HG03280 (cell line): ENCODE data around the gene NUMB.
A peak's percentile ranks its signal among the peaks of the same experiment; 100 is the strongest.

Source experiments
- ATAC-seq: cut with Tn5 transposase; IDR thresholded peaks from one replicate; pipeline ENCODE4 v1.9.1; 2021; ENCODE audit warnings: mild to moderate bottlenecking, moderate library complexity; ENCODE audit not compliant: unreplicated experiment

NUMB gene

GRCh38 chr14:73295198-73295796, 163.0 kb downstream of the NUMB start:
- no peak for ATAC-seq

- ATAC-seq: no peak
These were observed 164.3 kb downstream of the NUMB start for GRCh38 chr14:73293782-73294781.

GRCh38 chr14:73290279-73290678, 168.1 kb downstream of the NUMB start:
- peak; percentile 74 for ATAC-seq

- no peak for ATAC-seq
These were observed 168.6 kb downstream of the NUMB start for GRCh38 chr14:73289729-73290128.

DNA sequence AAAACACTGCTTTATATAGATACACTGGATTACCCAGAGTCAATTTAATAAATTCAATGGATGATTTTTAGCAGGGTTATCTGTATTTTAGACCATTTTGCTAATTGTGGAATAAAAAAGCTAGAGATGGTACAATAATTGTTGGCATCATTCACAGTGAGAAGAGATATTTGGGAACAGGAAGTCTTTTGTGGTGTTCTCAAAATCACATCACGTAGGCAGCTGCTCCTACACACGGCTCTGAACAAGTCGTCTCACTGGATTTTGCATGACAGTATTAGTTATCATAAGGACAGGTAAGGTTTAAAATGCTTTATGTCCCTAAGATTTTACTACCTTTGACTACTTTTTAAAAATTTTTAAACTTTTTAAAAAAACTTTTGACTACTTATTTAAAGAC, 169.0 kb downstream of the NUMB start:
- ATAC-seq: no peak

GRCh38 chr14:73287071-73287470, 171.3 kb downstream of the NUMB start:
- ATAC-seq: no peak

GRCh38 chr14:73286598-73286997, 171.7 kb downstream of the NUMB start:
- ATAC-seq: no peak

DNA sequence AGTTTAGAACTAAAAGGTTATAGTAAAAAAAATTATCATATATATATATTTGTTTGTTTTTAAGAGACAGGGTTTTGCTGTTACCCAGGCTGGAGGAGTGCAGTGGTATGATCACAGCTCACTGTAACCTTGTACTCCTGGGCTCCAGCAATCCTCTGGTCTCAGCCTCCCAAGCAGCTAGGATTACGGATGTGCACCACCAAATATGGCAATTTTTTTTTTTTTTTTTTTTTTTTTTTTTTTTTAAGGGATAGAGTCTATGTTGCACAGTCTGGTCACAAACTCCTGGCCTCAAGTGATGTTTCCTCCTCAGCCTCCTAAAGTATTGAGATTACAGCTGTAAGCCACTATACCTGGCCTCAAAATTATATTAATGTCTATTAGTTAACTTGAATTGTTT, 172.4 kb downstream of the NUMB start:
- ATAC-seq: no peak

- no peak for ATAC-seq
These were observed 174.6 kb downstream of the NUMB start for GRCh38 chr14:73283608-73284379.

GRCh38 chr14:73280903-73281302, 177.4 kb downstream of the NUMB start:
- ATAC-seq: no peak

- ATAC-seq: no peak
These were observed 181.0 kb downstream of the NUMB start for GRCh38 chr14:73277376-73277775.

DNA sequence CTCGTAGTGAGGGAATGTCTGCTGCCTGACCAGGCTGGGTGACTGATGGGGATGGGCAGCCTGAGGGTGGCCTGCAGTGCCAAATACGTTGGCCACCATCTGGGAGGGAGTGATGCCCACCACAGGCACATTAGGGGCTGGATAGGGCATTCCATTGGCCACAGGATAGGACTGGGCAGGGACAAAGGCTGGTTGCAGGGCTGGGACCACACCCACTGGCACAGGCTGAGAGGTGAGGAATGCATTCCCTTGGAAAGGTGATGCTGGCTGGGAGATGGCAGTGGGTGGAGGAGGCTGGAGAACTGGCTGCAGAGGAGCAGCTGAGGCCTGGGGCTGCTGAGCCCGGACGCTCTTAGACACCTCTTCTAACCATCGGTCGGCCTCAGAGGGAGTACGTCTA, 181.5 kb downstream of the NUMB start:
- no peak for ATAC-seq

GRCh38 chr14:73273799-73274198, 184.5 kb downstream of the NUMB start:
- ATAC-seq: no peak

DNA sequence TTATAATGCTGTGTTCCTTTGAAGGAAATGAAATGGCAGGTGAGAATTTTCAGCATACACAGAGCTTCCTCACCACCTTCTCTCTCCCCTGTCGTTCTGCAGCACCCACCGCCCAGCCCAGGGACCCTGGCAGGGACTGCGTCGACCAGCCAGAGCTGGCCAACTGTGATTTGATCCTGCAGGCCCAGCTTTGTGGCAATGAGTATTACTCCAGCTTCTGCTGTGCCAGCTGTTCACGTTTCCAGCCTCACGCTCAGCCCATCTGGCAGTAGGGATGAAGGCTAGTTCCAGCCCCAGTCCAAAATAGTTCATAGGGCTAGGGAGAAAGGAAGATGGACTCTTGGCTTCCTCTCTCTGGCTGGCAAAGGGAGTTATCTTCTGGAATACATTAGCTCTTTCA, 186.0 kb downstream of the NUMB start:
- no peak for ATAC-seq

DNA sequence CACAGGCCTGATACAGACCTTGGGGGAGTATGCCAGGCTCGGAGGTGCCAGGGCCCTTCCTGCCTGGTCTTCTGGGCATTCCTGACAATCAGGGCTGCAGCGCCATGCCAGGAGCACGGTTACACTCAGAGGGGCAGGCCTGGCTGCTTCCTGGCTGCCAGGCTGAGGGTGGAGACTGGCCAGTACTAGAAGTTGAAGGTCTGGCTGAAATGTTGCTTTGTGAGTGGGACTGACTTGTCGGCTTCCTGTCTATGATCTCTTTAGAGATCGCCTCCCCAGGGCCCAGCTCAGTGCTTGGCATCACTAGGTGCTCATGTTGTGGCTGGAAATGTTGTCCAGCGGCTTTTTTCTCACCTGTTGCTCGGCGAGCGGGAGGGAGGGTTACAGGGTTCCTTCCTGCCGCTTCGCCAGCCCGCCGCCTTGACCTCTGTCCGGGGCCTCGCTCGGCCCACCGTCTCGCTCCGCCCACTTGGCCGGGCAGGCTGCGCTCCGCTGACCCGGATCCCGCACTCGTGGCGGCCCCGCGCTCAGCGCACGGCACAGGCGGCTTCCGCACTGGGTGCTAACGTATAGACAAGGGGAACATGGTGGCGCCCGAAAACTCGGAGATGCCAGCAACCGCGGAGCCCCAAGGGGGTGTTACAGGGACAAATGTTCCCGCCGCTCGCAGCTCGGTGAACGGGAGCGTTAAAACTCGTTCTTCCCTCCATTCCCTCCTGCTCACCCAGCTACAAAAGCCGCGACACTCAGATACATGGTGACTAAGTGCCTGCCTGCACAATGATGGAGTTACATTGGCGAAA, 188.4 kb downstream of the NUMB start:
- peak; percentile 57 for ATAC-seq

- ATAC-seq: no peak
These were observed 190.9 kb downstream of the NUMB start for GRCh38 chr14:73267474-73267873.

- no peak for ATAC-seq
These were observed 192.0 kb downstream of the NUMB start for GRCh38 chr14:73266317-73266716.

- no peak for ATAC-seq
These were observed 192.7 kb downstream of the NUMB start for GRCh38 chr14:73265721-73266046.

GRCh38 chr14:73264885-73265720, 193.2 kb downstream of the NUMB start:
- no peak for ATAC-seq
